Mesendoderm (in vitro differentiated cells): Measurements from ENCODE around the gene EGF.

ENCODE experiments used
- DNase-seq: peaks from one replicate; pipeline ENCODE4 v3.0.0; 2013
- H2AK5ac ChIP-seq: 2 replicates; pipeline ENCODE4 v1.6.1; 2013; ENCODE audit warnings: low read length, inconsistent platforms
- H2BK120ac ChIP-seq: 2 replicates; pipeline ENCODE4 v1.6.1; 2013; ENCODE audit warnings: low read depth, mild to moderate bottlenecking, low read length, moderate library complexity, mixed read lengths
- H2BK15ac ChIP-seq: replicated peaks from 2 replicates; pipeline ENCODE4 v1.6.1; 2013; ENCODE audit warnings: low read depth, mild to moderate bottlenecking, moderate library complexity
- H2BK5ac ChIP-seq: 2 replicates; pipeline ENCODE4 v1.6.1; 2013; ENCODE audit warnings: low read length, inconsistent platforms
- H3K18ac ChIP-seq: 2 replicates; pipeline ENCODE4 v1.6.1; 2013; ENCODE audit warnings: mild to moderate bottlenecking, low read length, mixed read lengths
- H3K23ac ChIP-seq: one replicate; pipeline ENCODE4 v1.6.1; 2013; ENCODE audit warnings: low read length
- H3K27ac ChIP-seq: 2 replicates; pipeline ENCODE4 v1.5.1; 2013; ENCODE audit warnings: low read depth, mild to moderate bottlenecking, inconsistent platforms, low read length, moderate library complexity
- H3K27me3 ChIP-seq: 2 replicates; pipeline ENCODE4 v1.6.1; 2013; ENCODE audit warnings: low read length, control low read depth, mild to moderate bottlenecking, inconsistent platforms; ENCODE audit not compliant: insufficient read depth, poor library complexity
- H3K36me3 ChIP-seq: 2 replicates; pipeline ENCODE4 v1.6.1; 2013; ENCODE audit warnings: low read length, inconsistent platforms; ENCODE audit not compliant: control insufficient read depth, insufficient read depth
- H3K4ac ChIP-seq: one replicate; pipeline ENCODE4 v1.6.1; 2013; ENCODE audit warnings: low read depth, mild to moderate bottlenecking, low read length, moderate library complexity
- H3K4me1 ChIP-seq: 2 replicates; pipeline ENCODE4 v1.6.1; 2013; ENCODE audit warnings: low read depth, low read length, inconsistent platforms; ENCODE audit not compliant: control insufficient read depth
- H3K4me2 ChIP-seq: 2 replicates; pipeline ENCODE4 v1.6.1; 2013; ENCODE audit warnings: low read length
- H3K4me3 ChIP-seq: 2 replicates; pipeline ENCODE4 v1.5.1; 2013; ENCODE audit warnings: mild to moderate bottlenecking, low read length
- H3K56ac ChIP-seq: one replicate; pipeline ENCODE4 v1.6.1; 2013; ENCODE audit warnings: low read length
- H3K79me1 ChIP-seq: 2 replicates; pipeline ENCODE4 v1.6.1; 2013; ENCODE audit warnings: low read length, inconsistent platforms
- H3K79me2 ChIP-seq: 2 replicates; pipeline ENCODE4 v1.6.1; 2013; ENCODE audit warnings: mild to moderate bottlenecking, low read length; ENCODE audit not compliant: control insufficient read depth, insufficient read depth
- H3K9ac ChIP-seq: 2 replicates; pipeline ENCODE4 v1.6.1; 2013; ENCODE audit warnings: low read length, inconsistent platforms
- H4K5ac ChIP-seq: one replicate; pipeline ENCODE4 v1.6.1; 2013; ENCODE audit warnings: low read length
- H4K8ac ChIP-seq: one replicate; pipeline ENCODE4 v1.6.1; 2013; ENCODE audit warnings: low read depth, mild to moderate bottlenecking, control low read depth, low read length, moderate library complexity
- WGBS: extraction: QIAGEN DNeasy Blood & Tissue Kit; methylation state at CpG from one replicate; pipeline ENCODE4 v1.1.7; 2013; ENCODE audit warnings: low lambda C conversion rate, missing lambda C conversion rate; ENCODE audit not compliant: insufficient coverage; ENCODE audit errors: extremely low coverage; 5-methylcytosine and 5-hydroxymethylcytosine counted together

EGF gene

DNA sequence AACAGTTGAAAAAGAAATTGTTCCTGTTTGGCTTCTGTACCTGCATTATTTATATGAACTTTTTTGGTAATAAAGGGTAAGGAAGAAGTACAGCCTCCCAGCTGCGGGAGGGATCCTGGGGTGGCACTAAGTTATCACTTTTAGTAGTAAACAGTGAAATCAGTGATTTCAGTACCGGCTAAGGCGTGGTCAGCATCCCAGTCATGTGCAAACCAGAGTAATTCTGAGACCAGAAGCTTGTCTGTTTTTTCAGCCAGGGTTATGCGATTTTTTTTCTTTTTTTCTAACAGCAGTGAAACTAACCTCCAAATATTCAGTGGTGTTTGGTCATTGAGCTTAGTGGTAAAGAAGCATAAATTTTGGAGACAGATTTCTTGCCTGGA is 3.3 kb downstream of the EGF start:
- H3K4ac ChIP-seq: peak overlapping the region; percentile 6
- H2BK120ac ChIP-seq: no peak overlapping the region
- WGBS: no CpG with 5 or more reads among the region's 4 CpGs
- DNase-seq: no peak
- no peak overlapping the region for H4K8ac ChIP-seq
- H2AK5ac ChIP-seq: no peak overlapping the region
- H3K79me1 ChIP-seq: peaks cover 14% of the 10 kb centered on the region
- no peaks in the 10 kb centered on the region for H3K36me3 ChIP-seq
- peak overlapping the region; percentile 42 for H3K18ac ChIP-seq
- no peak overlapping the region for H3K27ac ChIP-seq
- no peak overlapping the region for H3K4me3 ChIP-seq
- peak overlapping the region; percentile 29 for H3K9ac ChIP-seq
- H2BK15ac ChIP-seq: peak overlapping the region; percentile 37
- H3K56ac ChIP-seq: peak overlapping the region; percentile 57
- no peak overlapping the region for H2BK5ac ChIP-seq
- H3K4me1 ChIP-seq: peaks cover 17% of the 10 kb centered on the region
- no peak overlapping the region for H3K23ac ChIP-seq
- no peaks in the 10 kb centered on the region for H3K27me3 ChIP-seq
- H3K4me2 ChIP-seq: peak overlapping the region; percentile 10
- peaks cover 20% of the 10 kb centered on the region for H3K79me2 ChIP-seq
- no peak overlapping the region for H4K5ac ChIP-seq

DNA sequence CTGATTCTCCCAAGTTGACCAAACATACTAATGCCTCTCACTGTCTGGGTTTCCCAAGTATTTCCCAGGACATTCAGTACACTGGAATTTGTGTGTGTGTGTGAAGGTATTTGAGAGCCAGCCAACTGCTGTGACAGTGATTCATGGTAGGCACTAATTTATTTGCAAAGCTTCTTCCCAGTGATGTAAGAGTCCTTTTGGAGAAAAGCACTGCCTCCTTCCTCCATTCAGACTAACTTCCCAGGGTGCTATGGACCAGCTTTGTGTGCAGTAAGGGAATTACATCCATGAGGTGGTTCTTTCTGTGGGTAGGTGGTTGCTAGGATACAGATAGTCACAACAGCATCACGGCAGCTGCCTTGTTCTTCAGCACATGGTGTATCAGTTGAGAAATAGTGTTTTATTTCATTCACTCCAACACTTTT is 8.7 kb downstream of the EGF start:
- no CpG with 5 or more reads among the region's 1 CpG for WGBS
- Histone ChIP-seq H3K18ac (no peak overlapping the region), H2BK15ac (no peak overlapping the region), H3K27ac (no peak overlapping the region), H2AK5ac (no peak overlapping the region), H4K5ac (no peak overlapping the region), H4K8ac (no peak overlapping the region), H3K4ac (peak overlapping the region; percentile 12), H3K4me3 (no peak overlapping the region), H2BK5ac (no peak overlapping the region), H3K36me3 (no peaks in the 10 kb centered on the region), H3K56ac (no peak overlapping the region), H3K27me3 (no peaks in the 10 kb centered on the region), H3K4me1 (peaks cover 4% of the 10 kb centered on the region), H3K9ac (no peak overlapping the region), H3K79me2 (peaks cover 1% of the 10 kb centered on the region), H3K79me1 (peaks cover 1% of the 10 kb centered on the region), H3K23ac (no peak overlapping the region), H3K4me2 (no peak overlapping the region), H2BK120ac (no peak overlapping the region)
- DNase-seq: peak; percentile 95

DNA sequence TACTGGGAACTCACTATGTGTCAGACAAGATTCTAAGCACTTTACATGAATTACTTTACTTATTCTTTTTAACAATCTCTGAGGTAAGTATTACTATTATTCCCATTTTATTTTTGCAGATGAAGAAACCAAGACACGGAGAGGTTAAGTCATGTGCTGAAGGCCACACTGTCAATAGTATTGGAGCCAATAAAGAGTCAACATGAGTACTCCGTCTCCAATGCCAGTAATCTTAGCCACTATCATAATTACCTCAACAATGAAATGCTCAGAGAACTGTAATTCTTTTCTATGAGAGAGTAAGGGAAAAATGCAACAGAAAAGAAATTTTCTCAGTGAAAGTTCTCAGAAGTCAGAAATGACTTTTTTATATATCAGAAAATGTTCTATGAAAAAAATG is 12.7 kb downstream of the EGF start:
- Histone ChIP-seq H3K4ac (no peak overlapping the region), H3K27me3 (no peaks in the 10 kb centered on the region), H3K79me2 (no peaks in the 10 kb centered on the region), H4K8ac (no peak overlapping the region), H3K27ac (no peak overlapping the region), H3K4me3 (no peak overlapping the region), H2BK5ac (no peak overlapping the region), H3K9ac (no peak overlapping the region), H3K4me1 (peaks cover 14% of the 10 kb centered on the region), H2BK15ac (no peak overlapping the region), H3K4me2 (no peak overlapping the region), H3K79me1 (no peaks in the 10 kb centered on the region), H3K23ac (no peak overlapping the region), H3K36me3 (no peaks in the 10 kb centered on the region), H3K56ac (no peak overlapping the region), H2AK5ac (no peak overlapping the region), H4K5ac (no peak overlapping the region), H2BK120ac (no peak overlapping the region), H3K18ac (no peak overlapping the region)
- no peak for DNase-seq
- WGBS: no CpG with 5 or more reads among the region's 2 CpGs

DNA sequence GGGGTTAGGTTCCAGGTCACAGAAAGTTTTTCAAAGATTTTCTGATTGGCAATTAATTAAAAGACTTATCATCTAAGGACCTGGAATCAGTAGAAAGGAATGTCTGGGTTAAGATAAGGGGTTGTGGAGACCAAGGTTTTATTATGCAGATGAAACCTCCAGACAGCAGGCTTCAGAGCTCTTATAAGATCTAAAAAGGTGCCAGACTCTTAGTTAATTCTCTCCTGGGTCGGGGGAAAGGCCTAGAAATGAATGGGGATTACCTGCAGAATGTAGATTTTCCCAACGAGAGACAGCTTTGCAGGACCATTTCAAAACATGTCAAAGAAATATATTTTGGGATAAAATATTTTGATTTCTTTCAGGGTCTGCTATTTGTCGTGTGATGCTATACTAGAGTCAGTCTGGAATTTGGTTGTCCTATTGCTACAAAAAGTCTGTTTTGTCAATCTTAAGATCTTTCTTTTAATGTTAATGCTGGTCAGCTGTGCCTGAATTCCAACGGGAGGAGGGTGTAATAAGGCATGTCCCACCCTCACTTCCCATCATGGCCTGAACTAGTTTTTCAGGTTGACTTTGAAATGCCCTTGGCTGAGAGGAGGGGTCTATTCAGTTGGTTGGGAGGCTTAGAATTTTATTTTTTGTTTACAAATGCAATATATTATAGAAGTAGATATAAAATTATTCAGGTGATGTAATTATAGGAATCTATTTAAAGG is 15.8 kb downstream of the EGF start:
- Histone ChIP-seq H3K56ac (peak overlapping the region; percentile 17), H2BK5ac (peak overlapping the region; percentile 99), H3K4me2 (no peak overlapping the region), H3K27me3 (no peaks in the 10 kb centered on the region), H3K4me1 (peaks cover 15% of the 10 kb centered on the region), H2BK120ac (peak overlapping the region; percentile 79), H3K4me3 (no peak overlapping the region), H3K23ac (no peak overlapping the region), H4K5ac (peak overlapping the region; percentile 97), H2BK15ac (peak overlapping the region; percentile 98), H3K9ac (no peak overlapping the region), H3K79me1 (peaks cover 5% of the 10 kb centered on the region), H2AK5ac (no peak overlapping the region), H3K18ac (peak overlapping the region; percentile 28), H3K79me2 (no peaks in the 10 kb centered on the region), H3K4ac (no peak overlapping the region), H4K8ac (no peak overlapping the region), H3K27ac (peak overlapping the region; percentile 88), H3K36me3 (no peaks in the 10 kb centered on the region)
- WGBS: no CpG with 5 or more reads among the region's 4 CpGs
- DNase-seq: peak; percentile 96

DNA sequence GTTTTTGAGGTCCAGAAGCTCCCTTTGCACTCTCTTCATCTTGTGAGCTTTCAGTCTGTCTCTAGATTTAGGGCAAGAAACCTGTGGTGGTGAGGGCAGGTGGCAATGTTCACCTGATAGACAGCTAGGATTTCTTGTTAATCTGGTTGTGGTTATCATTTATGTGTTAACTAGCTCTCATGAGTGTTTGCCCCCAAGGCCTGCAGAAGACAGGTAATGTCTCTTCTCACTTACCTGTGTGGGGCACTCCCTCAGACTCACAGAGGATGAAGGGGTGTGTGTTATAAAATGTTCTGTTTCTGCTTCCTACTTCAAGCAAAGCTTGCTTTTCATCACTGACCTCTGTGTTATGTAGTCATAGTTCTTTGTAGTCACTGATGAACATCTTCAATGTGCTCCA is 17.8 kb downstream of the EGF start:
- DNase-seq: no peak
- Histone ChIP-seq H3K36me3 (no peaks in the 10 kb centered on the region), H2AK5ac (peak overlapping the region; percentile 92), H3K4me2 (no peak overlapping the region), H3K79me1 (peaks cover 5% of the 10 kb centered on the region), H3K18ac (peak overlapping the region; percentile 89), H4K8ac (peak overlapping the region; percentile 57), H4K5ac (no peak overlapping the region), H3K79me2 (no peaks in the 10 kb centered on the region), H2BK5ac (peak overlapping the region; percentile 65), H3K27ac (peak overlapping the region; percentile 88), H2BK15ac (peak overlapping the region; percentile 62), H3K9ac (no peak overlapping the region), H3K27me3 (no peaks in the 10 kb centered on the region), H3K23ac (no peak overlapping the region), H3K4ac (peak overlapping the region; percentile 71), H2BK120ac (peak overlapping the region; percentile 61), H3K4me3 (no peak overlapping the region), H3K56ac (peak overlapping the region; percentile 11), H3K4me1 (peaks cover 15% of the 10 kb centered on the region)

DNA sequence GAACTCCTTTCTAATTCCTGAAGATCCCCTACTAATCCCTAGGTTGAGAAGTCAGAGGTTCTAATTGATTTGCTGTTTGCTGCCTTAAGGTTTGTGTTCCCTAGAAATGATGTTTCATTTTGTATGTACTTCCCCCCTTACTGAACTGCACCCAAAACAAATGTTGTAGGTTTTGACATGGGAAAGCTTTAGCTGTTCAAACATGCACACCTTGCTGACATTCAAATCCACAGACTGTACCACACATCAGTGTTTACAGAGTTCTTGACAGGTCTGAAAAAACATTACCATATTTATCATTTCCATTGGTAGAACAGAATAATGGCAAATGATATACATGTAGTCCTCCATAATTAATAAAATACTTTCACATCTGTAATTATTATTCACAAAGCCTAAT is 18.2 kb downstream of the EGF start:
- Histone ChIP-seq H3K27ac (peak overlapping the region; percentile 88), H3K18ac (peak overlapping the region; percentile 89), H3K4me2 (no peak overlapping the region), H4K8ac (no peak overlapping the region), H2BK15ac (peak overlapping the region; percentile 8), H3K9ac (no peak overlapping the region), H3K79me1 (peaks cover 5% of the 10 kb centered on the region), H2BK5ac (peak overlapping the region; percentile 8), H3K36me3 (no peaks in the 10 kb centered on the region), H3K4me3 (no peak overlapping the region), H2BK120ac (peak overlapping the region; percentile 61), H3K23ac (no peak overlapping the region), H3K79me2 (no peaks in the 10 kb centered on the region), H3K4me1 (peaks cover 15% of the 10 kb centered on the region), H3K56ac (peak overlapping the region; percentile 11), H2AK5ac (peak overlapping the region; percentile 92), H3K27me3 (no peaks in the 10 kb centered on the region), H4K5ac (no peak overlapping the region), H3K4ac (no peak overlapping the region)
- DNase-seq: no peak
